HG03520 (cell line): ENCODE measurements around the gene DISC1.
"Not testable (repeated sequence)": the region's sequence is repeated elsewhere in the genome, so short reads cannot be mapped to it uniquely, and the experiment has no call there.

ENCODE experiments used
- ATAC-seq: cut with Tn5 transposase; IDR thresholded peaks from one replicate; pipeline ENCODE4 v1.9.1; 2021; ENCODE audit warnings: mild to moderate bottlenecking, moderate library complexity; ENCODE audit not compliant: unreplicated experiment

Gene DISC1

GRCh38 chr1:231666937-231667608 is 40.5 kb downstream of the DISC1 start:
- ATAC-seq = no peak

GRCh38 chr1:231667896-231668506 is 41.4 kb downstream of the DISC1 start:
- no peak for ATAC-seq

- ATAC-seq = no peak
Observed at GRCh38 chr1:231668826-231669225, 42.2 kb downstream of the DISC1 start.

GRCh38 chr1:231669864-231670621 is 43.5 kb downstream of the DISC1 start:
- not testable (repeated sequence) for ATAC-seq

GRCh38 chr1:231670755-231671154 is 44.2 kb downstream of the DISC1 start:
- ATAC-seq = no peak

GRCh38 chr1:231674575-231674974 is 48.0 kb downstream of the DISC1 start:
- ATAC-seq = no peak

- ATAC-seq = no peak
Observed at GRCh38 chr1:231676487-231676886, 49.9 kb downstream of the DISC1 start.

GRCh38 chr1:231677442-231677841 is 50.9 kb downstream of the DISC1 start:
- ATAC-seq = no peak

GRCh38 chr1:231678011-231678432 is 51.4 kb downstream of the DISC1 start:
- no peak for ATAC-seq

GRCh38 chr1:231679109-231679508 is 52.5 kb downstream of the DISC1 start:
- ATAC-seq = no peak

GRCh38 chr1:231681006-231681405 is 54.4 kb downstream of the DISC1 start:
- ATAC-seq = no peak

- ATAC-seq = no peak
Observed at GRCh38 chr1:231682779-231683178, 56.2 kb downstream of the DISC1 start.

- ATAC-seq = no peak
Observed at GRCh38 chr1:231683439-231684165, 57.0 kb downstream of the DISC1 start.

GRCh38 chr1:231684356-231685244 is 58.0 kb downstream of the DISC1 start:
- ATAC-seq = no peak

- ATAC-seq = no peak
Observed at GRCh38 chr1:231686384-231686783, 59.8 kb downstream of the DISC1 start.

GRCh38 chr1:231688989-231689388 is 62.4 kb downstream of the DISC1 start:
- ATAC-seq = no peak

GRCh38 chr1:231690059-231690458 is 63.5 kb downstream of the DISC1 start:
- no peak for ATAC-seq

GRCh38 chr1:231691618-231692259 is 65.1 kb downstream of the DISC1 start:
- ATAC-seq = no peak

GRCh38 chr1:231693361-231694074 is 66.9 kb downstream of the DISC1 start:
- no peak for ATAC-seq
